ENCODE measurements around the gene NDUFAF8.

Gene NDUFAF8

DNA sequence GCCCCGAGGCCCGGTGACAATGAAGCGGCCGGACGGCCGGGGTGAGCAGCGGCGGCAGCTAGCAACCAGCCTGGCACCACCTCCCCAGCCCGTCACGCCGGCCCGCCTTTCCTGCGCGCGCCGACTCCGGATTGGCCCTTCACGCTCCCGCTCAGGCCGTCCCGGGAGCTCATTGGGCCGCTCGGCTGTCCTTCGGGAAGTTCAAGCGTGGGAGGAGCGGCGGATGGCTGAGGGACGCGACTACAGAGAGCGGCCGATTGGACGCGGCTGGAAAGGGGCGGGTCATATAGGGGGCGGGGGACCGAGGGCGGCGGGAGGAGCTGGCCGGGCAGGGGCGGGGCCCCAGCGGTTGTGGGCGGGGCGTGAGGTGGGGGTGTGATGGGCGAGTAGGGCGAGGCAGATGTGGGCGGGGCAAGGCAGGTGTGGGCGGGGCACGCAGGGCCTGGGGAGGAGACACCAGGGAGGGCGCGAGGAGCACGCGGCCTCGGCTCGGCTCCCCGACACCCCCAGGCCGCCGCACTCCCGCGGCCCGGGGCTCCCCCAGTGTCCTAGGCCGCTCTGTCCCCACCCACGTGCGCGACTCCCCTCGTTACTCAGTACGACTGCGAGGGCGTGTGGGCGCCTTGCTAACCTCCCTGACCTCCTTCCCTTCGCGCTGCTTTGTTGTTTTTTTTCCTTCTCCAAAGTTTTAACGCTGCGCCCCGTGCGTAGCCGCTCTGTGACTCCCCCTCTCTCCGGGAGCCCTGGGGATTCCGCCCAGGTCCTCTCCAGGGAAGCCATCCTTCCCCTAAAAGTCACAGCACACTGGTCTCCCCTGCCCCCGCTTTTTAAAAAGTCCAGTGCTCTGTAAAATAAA is 16.0 kb upstream of the NDUFAF8 start, which contains the start of gene CEP131 (continued):
- TF ChIP-seq SCRT2 (tag by site-specific recombination; IDR thresholded peaks at IDR 0.05) = no peak
- TF ChIP-seq ZNF623 (tag by site-specific recombination; IDR thresholded peaks at IDR 0.05) = no peak
- peak; percentile 93 for TF ChIP-seq EGR2 (tag by site-specific recombination; IDR thresholded peaks at IDR 0.05; ENCODE audit: low read depth)
- TF ChIP-seq BCL11A (tag by site-specific recombination; IDR thresholded peaks at IDR 0.05; ENCODE audit: low read depth) = no peak
- TF ChIP-seq GLI4 (tag by site-specific recombination; IDR thresholded peaks at IDR 0.05) = 0 out of 2 replicates have a peak, but pooled peaks have one; percentile 29
- TF ChIP-seq ZNF473 (tag by site-specific recombination; IDR thresholded peaks at IDR 0.05) = no peak
- TF ChIP-seq KLF7 (tag by site-specific recombination; IDR thresholded peaks at IDR 0.05; ENCODE audit: borderline replicate concordance) = no peak
- no peak for TF ChIP-seq HOXD13 (CRISPR knock-in tag; IDR thresholded peaks at IDR 0.05; ENCODE audit: borderline replicate concordance)
- 0 out of 2 replicates have a peak, but pooled peaks have one; percentile 23 for TF ChIP-seq ZNF843 (tag by site-specific recombination; IDR thresholded peaks at IDR 0.05)
- no peak for TF ChIP-seq TRIM28 (IDR thresholded peaks at IDR 0.05; ENCODE audit: borderline replicate concordance, low read length)
- TF ChIP-seq, protein P1, sequence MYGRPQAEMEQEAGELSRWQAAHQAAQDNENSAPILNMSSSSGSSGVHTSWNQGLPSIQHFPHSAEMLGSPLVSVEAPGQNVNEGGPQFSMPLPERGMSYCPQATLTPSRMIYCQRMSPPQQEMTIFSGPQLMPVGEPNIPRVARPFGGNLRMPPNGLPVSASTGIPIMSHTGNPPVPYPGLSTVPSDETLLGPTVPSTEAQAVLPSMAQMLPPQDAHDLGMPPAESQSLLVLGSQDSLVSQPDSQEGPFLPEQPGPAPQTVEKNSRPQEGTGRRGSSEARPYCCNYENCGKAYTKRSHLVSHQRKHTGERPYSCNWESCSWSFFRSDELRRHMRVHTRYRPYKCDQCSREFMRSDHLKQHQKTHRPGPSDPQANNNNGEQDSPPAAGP (tag by site-specific recombination; IDR thresholded peaks at IDR 0.05) = peak; percentile 48
- TF ChIP-seq HOXA7 (CRISPR knock-in tag; IDR thresholded peaks at IDR 0.05; ENCODE audit: borderline replicate concordance) = no peak
- peak; percentile 36; the same call in 1 of the 2 replicates for TF ChIP-seq ZNF239 (tag by site-specific recombination; IDR thresholded peaks at IDR 0.05)
- TF ChIP-seq ZNF530 (tag by site-specific recombination; IDR thresholded peaks at IDR 0.05; ENCODE audit: low read depth) = no peak
- TF ChIP-seq, protein P2, sequence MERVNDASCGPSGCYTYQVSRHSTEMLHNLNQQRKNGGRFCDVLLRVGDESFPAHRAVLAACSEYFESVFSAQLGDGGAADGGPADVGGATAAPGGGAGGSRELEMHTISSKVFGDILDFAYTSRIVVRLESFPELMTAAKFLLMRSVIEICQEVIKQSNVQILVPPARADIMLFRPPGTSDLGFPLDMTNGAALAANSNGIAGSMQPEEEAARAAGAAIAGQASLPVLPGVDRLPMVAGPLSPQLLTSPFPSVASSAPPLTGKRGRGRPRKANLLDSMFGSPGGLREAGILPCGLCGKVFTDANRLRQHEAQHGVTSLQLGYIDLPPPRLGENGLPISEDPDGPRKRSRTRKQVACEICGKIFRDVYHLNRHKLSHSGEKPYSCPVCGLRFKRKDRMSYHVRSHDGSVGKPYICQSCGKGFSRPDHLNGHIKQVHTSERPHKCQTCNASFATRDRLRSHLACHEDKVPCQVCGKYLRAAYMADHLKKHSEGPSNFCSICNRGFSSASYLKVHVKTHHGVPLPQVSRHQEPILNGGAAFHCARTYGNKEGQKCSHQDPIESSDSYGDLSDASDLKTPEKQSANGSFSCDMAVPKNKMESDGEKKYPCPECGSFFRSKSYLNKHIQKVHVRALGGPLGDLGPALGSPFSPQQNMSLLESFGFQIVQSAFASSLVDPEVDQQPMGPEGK (tag by site-specific recombination; IDR thresholded peaks at IDR 0.05) = peak; percentile 97
- TF ChIP-seq ZNF394 (tag by site-specific recombination; IDR thresholded peaks at IDR 0.05; ENCODE audit: borderline replicate concordance) = no peak
- TF ChIP-seq, protein P3, sequence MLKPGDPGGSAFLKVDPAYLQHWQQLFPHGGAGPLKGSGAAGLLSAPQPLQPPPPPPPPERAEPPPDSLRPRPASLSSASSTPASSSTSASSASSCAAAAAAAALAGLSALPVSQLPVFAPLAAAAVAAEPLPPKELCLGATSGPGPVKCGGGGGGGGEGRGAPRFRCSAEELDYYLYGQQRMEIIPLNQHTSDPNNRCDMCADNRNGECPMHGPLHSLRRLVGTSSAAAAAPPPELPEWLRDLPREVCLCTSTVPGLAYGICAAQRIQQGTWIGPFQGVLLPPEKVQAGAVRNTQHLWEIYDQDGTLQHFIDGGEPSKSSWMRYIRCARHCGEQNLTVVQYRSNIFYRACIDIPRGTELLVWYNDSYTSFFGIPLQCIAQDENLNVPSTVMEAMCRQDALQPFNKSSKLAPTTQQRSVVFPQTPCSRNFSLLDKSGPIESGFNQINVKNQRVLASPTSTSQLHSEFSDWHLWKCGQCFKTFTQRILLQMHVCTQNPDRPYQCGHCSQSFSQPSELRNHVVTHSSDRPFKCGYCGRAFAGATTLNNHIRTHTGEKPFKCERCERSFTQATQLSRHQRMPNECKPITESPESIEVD (tag by site-specific recombination; IDR thresholded peaks at IDR 0.05) = no peak
- TF ChIP-seq ZNF548 (tag by site-specific recombination; IDR thresholded peaks at IDR 0.05) = no peak
- TF ChIP-seq, protein P4, sequence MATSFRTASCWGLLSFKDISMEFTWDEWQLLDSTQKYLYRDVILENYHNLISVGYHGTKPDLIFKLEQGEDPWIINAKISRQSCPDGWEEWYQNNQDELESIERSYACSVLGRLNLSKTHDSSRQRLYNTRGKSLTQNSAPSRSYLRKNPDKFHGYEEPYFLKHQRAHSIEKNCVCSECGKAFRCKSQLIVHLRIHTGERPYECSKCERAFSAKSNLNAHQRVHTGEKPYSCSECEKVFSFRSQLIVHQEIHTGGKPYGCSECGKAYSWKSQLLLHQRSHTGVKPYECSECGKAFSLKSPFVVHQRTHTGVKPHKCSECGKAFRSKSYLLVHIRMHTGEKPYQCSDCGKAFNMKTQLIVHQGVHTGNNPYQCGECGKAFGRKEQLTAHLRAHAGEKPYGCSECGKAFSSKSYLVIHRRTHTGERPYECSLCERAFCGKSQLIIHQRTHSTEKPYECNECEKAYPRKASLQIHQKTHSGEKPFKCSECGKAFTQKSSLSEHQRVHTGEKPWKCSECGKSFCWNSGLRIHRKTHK (tag by site-specific recombination; IDR thresholded peaks at IDR 0.05) = no peak
- TF ChIP-seq ZNF24 (tag by site-specific recombination; IDR thresholded peaks at IDR 0.05) = peak; percentile 58; the same call in 1 of the 2 replicates
- TF ChIP-seq ZFHX2 (tag by site-specific recombination; conservative IDR thresholded peaks at IDR 0.05) = peak; percentile 98
- TF ChIP-seq ZNF837 (tag by site-specific recombination; IDR thresholded peaks at IDR 0.05) = no peak
- TF ChIP-seq RBAK (tag by site-specific recombination; IDR thresholded peaks at IDR 0.05) = no peak
- TF ChIP-seq ZNF629 (tag by site-specific recombination; IDR thresholded peaks at IDR 0.05) = peak; percentile 48; the same call in 1 of the 2 replicates
- TF ChIP-seq KLF1 (tag by site-specific recombination; IDR thresholded peaks at IDR 0.05) = peak; percentile 68
- TF ChIP-seq, protein P5, sequence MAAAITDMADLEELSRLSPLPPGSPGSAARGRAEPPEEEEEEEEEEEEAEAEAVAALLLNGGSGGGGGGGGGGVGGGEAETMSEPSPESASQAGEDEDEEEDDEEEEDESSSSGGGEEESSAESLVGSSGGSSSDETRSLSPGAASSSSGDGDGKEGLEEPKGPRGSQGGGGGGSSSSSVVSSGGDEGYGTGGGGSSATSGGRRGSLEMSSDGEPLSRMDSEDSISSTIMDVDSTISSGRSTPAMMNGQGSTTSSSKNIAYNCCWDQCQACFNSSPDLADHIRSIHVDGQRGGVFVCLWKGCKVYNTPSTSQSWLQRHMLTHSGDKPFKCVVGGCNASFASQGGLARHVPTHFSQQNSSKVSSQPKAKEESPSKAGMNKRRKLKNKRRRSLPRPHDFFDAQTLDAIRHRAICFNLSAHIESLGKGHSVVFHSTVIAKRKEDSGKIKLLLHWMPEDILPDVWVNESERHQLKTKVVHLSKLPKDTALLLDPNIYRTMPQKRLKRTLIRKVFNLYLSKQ (tag by site-specific recombination; IDR thresholded peaks at IDR 0.05; ENCODE audit: borderline replicate concordance) = no peak
- no peak for TF ChIP-seq ZNF621 (tag by site-specific recombination; IDR thresholded peaks at IDR 0.05)
- no peak for TF ChIP-seq ZNF416 (tag by site-specific recombination; IDR thresholded peaks at IDR 0.05)
- TF ChIP-seq ZNF76 (tag by site-specific recombination; IDR thresholded peaks at IDR 0.05; ENCODE audit: borderline replicate concordance, low read depth) = peak; percentile 32; the same call in 1 of the 2 replicates

Measured in HEK293 (cell line).